GM12872 (cell line): ENCODE data around the gene LPAR1.

ENCODE experiments used
- TF ChIP-seq, protein P1 (sequence below): IDR thresholded peaks from 3 replicates; pipeline ENCODE4 v1.5.1; 2011; ENCODE audit warnings: low read depth, mild to moderate bottlenecking, low read length, moderate library complexity; ENCODE audit not compliant: insufficient read depth

The LPAR1 gene

DNA sequence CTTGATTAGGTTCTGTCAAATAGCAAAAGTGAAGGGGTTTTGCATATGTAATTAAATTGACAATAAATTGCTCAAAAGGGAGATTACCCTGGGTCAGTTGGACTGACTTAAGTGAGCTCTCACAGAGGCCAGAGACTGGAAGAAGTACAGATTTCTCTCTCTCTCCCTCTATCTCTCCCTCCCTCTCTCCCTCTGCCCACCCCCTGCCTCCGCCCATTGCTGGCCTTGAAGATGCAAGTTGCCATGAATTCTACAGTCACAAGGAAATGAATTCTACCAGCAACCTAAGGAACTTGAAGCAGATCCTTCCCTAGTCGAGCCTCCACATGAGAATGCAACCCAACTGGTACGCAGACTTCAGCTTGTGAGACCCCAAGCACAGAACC lies 119.2 kb downstream of the LPAR1 start:
- TF ChIP-seq, protein P1, sequence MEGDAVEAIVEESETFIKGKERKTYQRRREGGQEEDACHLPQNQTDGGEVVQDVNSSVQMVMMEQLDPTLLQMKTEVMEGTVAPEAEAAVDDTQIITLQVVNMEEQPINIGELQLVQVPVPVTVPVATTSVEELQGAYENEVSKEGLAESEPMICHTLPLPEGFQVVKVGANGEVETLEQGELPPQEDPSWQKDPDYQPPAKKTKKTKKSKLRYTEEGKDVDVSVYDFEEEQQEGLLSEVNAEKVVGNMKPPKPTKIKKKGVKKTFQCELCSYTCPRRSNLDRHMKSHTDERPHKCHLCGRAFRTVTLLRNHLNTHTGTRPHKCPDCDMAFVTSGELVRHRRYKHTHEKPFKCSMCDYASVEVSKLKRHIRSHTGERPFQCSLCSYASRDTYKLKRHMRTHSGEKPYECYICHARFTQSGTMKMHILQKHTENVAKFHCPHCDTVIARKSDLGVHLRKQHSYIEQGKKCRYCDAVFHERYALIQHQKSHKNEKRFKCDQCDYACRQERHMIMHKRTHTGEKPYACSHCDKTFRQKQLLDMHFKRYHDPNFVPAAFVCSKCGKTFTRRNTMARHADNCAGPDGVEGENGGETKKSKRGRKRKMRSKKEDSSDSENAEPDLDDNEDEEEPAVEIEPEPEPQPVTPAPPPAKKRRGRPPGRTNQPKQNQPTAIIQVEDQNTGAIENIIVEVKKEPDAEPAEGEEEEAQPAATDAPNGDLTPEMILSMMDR = no peak

DNA sequence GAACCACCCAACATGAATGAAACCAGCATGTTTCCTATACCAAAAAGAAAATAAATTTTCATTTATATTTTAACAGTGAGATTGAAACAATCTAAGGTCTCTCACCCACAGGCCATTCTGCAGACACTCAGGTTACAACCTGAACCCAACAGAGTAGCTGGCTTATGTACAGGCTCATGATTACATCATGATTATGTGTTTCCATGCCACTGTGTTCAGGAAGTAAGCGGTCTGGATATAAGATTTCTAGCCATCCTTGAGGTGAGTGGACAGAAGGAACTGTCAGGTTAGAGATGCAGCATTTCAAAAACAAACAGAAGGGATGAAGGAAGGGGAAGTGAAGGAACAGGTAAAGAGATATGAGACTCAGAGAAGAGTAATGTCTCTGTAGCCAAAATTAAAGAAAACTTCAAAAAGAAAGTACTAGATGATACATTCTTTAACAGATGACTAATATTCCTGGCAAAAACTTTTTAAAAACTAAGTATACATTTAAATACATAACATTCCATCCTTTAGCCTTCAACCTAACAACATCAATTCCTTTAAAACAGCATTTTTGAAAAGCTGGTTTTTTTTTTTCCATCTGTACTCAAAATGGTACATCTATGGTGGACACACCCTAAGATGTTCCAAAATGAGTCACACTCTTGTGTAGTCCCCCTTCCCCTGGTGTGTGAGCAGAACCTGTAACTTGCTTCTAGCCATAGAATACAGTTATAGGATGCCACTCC lies 119.8 kb downstream of the LPAR1 start:
- TF ChIP-seq, protein P1 = no peak

DNA sequence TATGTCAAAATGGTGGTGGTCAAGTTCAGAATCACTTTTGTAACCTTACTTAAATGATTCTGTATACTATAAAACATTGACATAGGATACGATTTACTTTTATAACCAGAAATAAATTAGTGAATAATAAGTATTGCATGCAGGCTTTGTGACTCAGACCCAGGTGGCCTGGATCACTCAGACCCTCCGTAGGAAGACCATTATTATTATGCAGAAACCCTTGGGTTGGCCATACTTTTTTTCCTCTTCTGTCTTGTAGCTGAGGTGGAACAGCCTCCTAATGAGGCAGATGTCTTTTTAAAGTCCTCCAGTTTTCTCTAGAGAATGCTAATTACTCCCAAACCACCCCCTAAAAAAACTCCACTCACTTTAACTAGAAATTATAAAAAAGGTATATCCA lies 121.9 kb downstream of the LPAR1 start:
- TF ChIP-seq, protein P1 = no peak

DNA sequence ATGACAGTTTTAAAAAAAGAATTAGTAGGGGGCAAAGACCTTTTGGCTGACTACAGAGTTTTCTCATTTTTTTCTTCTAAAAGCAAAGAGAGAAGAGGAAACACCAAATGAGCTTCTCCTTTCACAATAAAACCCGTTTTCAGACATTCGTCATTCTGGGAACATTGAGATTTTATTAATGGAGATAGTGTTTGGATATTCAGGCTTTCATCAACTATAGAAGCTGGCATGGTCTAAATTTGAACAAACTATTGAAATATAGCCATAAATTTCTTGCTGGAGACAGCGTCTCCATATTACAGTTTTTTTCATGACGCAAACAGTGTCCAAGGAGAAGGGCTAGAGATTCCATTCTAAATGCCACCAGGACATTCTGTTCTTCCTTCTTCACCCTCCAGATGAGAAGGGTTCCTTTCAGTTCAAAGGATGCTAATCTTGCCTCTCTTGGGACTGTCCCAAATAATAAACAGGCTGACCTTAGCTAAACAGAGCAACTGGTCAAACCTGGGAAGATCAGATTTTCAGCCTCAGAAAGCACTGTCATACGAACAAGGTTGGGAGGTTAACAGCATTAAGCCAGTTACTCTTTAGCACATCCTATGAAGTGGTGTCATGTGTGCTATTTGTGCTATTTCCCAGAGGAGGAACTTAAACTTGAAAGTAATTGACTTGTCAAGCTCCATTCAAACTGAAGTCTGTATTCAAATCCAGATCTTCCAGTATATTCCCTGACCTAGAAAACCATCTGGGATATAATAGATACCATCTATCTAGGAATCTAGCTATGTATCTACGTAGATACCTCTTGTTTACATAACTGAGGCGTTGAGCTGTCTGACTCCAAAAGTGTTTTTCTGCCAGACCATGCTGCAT lies 125.6 kb downstream of the LPAR1 start:
- TF ChIP-seq, protein P1 = no peak

DNA sequence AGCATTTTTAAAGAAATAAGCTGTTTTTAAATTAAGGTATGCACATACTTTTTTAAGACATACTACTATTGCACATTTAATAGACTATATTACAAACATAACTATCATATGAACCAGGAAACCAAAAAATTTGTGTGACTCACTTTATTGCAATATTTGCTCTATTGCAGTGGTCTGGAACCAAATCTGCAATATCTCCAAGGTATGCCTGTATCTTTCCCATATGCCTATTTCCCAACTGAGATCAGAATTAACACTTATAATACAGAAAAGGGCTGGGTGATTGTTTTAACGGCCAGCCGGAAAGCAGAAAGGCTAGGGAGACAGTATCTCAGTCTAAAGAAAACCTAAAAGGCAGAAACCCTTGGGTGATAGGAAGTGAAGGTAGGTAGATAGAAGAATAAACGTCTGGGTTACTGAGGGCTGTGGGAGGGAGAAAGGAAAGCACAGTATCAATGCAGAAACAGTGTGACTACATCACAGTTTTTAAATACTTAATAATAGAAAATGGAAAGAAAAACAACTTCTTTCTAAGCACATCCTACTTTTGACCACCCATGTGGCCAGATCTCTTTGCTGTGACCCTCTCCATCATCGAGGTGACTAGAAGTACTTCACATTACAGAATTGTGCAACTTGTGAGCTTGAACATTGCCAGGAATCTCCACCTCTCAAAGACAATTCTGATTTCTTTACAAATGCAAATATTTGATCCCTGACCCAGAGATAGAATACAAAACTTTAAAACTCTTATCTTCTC lies 126.4 kb downstream of the LPAR1 start:
- TF ChIP-seq, protein P1 = no peak

DNA sequence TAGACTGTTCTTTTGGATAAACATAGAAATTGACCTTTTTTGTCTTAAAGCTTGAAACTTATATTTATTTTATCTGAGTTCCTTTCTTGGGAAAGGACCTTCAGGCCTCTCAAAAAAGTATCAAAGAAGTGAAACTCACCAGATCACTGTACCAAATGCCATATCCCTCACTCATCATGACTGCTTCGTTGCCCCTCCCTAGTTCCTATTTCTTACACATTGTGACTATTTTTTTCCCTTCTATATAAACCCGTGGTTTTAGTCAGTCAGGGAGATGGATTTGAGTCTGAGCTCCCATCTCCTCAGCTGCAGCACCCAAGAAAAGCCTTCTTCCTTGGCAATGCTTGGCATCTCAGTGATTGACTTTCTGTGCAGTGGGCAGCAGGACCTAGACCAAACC lies 129.4 kb downstream of the LPAR1 start:
- TF ChIP-seq, protein P1 = no peak

DNA sequence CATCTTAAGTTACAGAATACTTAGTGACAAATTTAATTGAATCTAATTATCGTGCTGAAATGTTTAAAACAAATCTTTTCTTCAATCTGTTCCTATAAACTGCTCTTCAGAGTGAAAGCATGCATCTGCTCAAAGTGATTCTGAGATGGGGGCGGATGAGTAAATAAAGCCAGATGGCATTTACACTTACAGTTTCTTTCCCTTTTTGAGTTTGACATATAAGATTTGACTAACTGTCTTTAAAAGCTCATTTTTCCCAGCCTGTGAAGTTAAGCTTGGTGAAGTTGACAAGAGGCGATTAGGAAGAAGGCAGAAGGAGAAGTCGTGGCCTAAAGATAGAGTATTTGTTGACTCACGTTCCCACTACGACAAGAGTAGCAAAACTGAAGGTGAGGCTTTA lies 137.4 kb downstream of the LPAR1 start:
- TF ChIP-seq, protein P1 = no peak
